GM11168 (cell line): ENCODE measurements around the gene DDX23.
"Not testable (repeated sequence)": the region's sequence is repeated elsewhere in the genome, so short reads cannot be mapped to it uniquely, and the experiment has no call there.

Experiments used
- in situ Hi-C: fragments of 300-500 bp; cut with MboI; formaldehyde crosslinking; loops from one replicate; pipeline ENCODE4 v1.12.0; 2022; ENCODE audit warnings: low sequenced_read_pairs; ENCODE audit not compliant: unreplicated experiment

The DDX23 gene

DNA sequence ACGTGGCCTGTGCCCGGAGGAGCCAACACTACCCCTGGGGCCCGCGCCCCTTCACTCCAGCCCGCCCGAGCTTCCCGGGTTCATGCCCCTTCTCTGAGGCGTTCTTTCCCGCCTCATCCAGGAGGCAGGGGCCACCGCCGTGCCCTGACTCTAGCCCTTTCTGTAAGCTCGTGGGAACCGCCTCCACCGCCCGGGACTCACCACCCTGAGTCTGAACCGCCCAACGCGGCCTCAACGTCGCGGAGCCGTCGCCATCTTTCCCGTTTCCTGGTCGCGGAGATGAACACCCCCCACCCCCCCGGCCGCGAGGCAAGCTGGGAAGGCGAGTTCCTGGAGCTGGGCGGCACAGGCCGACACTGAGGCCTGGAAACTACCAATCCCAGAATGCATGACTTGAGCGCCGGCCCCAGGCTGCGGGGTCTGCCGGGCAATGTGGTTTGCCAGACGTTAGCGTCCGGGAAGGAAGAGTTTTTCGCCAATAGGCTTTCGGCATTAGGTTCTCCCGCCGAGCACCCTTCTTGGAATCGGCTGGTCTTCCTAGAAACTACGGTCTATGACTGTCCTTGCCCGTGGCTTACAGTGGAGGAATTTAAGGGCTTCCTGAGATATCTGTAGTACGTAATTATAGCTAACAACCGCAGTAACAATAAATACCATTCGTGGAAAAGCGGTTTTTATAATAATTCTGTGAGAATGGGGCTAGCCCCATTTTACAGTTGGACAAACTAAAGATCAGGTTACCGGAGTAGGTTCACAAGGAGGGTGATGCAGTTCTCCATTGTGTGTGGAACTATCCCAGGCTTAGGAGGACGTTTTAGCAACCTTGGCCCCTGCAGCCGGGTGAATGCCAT is at the start of gene DDX23:
TSS of gene DDX23 (minus strand) at position 281 of the 851 bp plus-strand sequence. CDS start 6,381 bp downstream, outside the sequence.
- in situ Hi-C loops = no loop called here

- in situ Hi-C loops = no loop called here
These were observed 49.3 kb upstream of the DDX23 start for GRCh38 chr12:48901278-48901677.

DNA sequence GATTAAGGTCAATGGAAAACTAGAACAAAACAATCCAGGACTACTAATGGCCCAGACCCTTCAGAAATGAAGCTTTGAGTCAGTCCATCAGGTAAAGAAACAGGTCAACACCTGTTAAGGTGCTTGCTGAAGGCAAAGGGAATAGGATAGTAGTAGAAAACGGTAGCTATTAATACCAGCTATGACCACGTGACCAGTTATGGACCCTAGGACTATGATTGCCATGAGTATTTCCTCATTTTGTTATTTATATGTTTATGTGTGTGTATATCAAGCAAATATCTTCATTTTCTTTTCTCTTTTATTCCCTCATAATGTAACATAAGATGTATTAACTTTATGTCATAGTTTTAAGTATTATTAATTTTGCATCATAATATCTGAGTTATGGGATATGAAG is 47.7 kb upstream of the DDX23 start:
- in situ Hi-C loops = no loop called here

DNA sequence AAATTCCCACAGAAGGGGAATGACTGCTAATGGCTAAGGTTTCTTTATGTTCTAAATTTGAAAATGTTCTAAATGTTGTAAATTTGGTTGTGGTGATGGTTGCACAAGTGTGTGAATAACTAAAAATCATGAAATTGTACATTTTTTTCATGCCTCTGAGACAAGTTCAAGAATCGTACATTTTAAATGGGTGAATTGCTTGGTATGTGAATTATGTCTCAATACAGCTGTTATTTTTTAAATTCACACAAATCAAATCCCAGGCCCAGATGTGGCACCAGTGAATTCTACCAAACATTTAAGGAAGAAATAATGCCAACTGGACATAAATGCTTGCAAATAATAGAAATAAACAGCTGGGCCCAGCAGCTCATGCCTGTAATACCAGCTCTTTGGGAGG is 42.3 kb upstream of the DDX23 start:
- in situ Hi-C loops = no loop called here

DNA sequence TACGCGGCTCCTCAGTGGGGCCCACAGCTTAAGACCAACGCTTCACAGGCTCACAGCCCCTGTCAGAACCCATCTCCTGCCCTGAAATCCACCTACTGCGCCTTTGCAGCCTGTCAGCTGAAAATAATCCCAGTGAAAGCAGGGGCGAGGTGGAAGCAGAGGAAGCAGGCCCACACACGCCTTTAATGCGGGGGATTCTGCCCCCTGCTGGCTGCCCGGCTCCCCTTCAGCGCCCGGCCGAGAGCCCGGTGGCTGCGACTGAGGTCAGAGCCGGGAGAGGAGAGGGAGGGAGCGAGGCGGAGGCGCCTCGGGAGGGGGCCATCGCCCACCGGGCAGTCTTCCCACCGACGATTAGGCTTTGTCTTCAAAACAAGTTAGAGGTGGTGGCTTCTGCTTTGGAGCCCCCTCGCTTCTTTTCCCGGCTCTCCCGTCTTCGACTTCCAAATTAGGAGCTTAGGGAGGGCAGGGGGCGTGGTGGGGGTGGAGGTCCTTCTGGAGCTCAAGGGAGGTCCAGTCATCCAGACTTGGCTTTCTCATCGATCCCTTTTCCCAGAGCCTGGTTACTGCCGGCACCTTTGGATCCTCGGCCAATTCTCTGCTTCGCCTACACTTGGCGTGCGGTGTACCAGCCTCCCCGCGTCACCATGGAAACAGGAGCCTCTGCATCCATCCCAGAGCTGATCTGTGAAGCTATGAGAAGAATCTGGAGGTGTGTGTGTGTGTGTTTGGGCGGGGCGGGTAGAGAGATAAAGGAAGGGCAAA is 38.9 kb upstream of the DDX23 start:
- in situ Hi-C loops = no loop called here

GRCh38 chr12:48889679-48890078 is 37.7 kb upstream of the DDX23 start:
- in situ Hi-C loops = no loop called here

GRCh38 chr12:48883305-48884161 is 31.6 kb upstream of the DDX23 start:
- in situ Hi-C loops = no loop called here

DNA sequence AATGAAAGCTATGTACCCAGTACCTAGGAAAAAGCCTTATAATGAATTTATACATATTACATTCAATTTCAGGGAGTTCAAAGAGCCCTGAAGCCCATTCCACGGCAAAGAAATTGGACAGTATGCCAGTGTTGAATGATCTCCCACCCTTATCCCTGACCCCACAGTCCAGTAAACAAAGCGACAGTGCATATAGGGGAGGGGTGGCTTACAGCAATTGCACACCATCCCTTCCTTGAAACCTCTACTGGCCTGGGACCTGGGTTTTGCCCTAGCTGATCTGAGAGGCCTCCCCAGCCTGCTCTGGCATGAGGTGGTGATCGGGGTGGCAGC is 31.0 kb upstream of the DDX23 start:
- in situ Hi-C loops = no loop called here

- in situ Hi-C loops = no loop called here
These were observed 30.3 kb upstream of the DDX23 start for GRCh38 chr12:48882315-48882687.

DNA sequence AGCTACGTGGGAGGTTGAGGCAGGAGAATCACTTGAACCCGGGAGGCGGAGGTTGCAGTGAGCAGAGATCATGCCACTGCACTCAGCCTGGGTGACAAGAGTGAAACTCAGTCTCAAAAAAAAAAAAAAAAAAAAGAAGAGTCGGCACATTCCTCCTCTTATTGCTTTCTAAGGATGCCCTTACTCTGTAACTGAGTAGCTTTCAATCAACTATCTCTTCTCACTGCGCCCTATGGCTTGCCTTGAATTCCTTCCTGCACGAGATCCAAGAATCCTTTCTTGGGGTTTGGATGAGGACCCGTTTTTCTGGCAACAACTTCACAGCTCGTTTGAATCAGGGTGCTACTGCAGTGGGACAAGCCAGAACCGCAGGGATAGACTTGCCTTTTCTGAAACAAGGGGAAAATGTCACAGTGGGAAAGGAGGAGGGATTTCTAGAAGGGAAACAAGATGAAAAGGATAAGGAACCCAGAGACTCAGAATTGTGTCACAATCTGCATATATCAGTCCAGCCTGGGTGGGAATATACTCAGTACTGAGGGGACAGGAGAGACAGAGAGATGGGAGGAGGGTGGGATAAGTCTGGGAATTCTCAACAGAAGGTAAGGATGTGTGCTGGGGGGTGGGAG is 29.8 kb upstream of the DDX23 start:
- in situ Hi-C loops = no loop called here

- in situ Hi-C loops = no loop called here
These were observed 28.7 kb upstream of the DDX23 start for GRCh38 chr12:48880647-48881046.

GRCh38 chr12:48878548-48878947 is 26.6 kb upstream of the DDX23 start:
- in situ Hi-C loops = no loop called here

- in situ Hi-C loops = no loop called here
These were observed 24.1 kb upstream of the DDX23 start for GRCh38 chr12:48875944-48876515.

- in situ Hi-C loops = not testable (repeated sequence)
These were observed 21.6 kb upstream of the DDX23 start for GRCh38 chr12:48873534-48873933.

GRCh38 chr12:48873096-48873495 is 21.1 kb upstream of the DDX23 start:
- in situ Hi-C loops = no loop called here

GRCh38 chr12:48869191-48869590 is 17.2 kb upstream of the DDX23 start:
- in situ Hi-C loops = no loop called here

GRCh38 chr12:48868451-48868850 is 16.5 kb upstream of the DDX23 start:
- in situ Hi-C loops = no loop called here

DNA sequence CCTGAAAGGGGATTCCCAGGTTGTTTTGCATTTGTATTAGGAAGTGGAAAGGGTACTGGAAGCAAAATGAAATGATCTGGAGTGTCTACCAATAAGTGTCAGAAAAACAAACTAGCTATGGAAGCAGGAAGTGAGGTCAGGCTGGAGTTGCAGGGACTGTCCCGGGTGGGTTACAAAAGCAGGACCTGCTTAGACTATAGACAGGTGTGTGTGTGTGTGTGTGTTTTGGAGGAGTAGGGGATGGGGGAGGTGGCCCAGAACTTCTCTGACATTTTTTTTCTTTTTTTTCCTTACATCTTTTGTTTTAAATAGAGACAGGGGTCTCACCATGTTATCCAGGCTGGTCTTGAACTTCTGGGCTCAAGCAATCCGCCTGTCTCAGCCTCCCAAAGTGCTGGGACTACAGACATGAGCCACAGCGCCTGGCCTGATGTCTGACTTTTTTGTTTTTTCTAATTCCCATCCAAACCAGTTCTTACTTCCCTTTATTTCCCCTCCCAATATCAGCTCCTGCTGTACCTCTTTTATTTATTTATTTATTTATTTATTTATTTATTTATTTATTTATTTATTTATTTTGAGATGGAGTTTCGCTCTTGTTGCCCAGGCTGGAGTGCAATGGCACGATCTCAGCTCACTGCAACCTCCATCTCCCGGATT is 14.2 kb upstream of the DDX23 start:
- in situ Hi-C loops = no loop called here

- in situ Hi-C loops = no loop called here
These were observed 13.5 kb upstream of the DDX23 start, which contains the start of gene RND1 for GRCh38 chr12:48865281-48866051. TSS of gene RND1 (minus strand) at chr12:48865870. CDS start at chr12:48865767, 103 bp downstream.
